Lower leg skin (tissue), 4 donors: ENCODE results near the gene PCLAF. TPM values are rescaled to one million over a fixed set of nuclear protein-coding genes. Genes with fewer than 3 reads are reported as not detected.

ENCODE experiments used
- DNase-seq, 2 donors: peaks; one replicate each; pipeline ENCODE4 v3.0.0-alpha.2; 2019; ENCODE audit warnings: low spot score in 2 of 2
- H3K4me3 ChIP-seq: fragments of 200-600 bp; sonication (generic); 2 replicates; pipeline ENCODE4 v1.5.1; 2017; ENCODE audit warnings: mild to moderate bottlenecking, low read depth; ENCODE audit not compliant: poor library complexity, severe bottlenecking
- CTCF ChIP-seq, 3 donors: fragments of 450-650 bp; IDR thresholded peaks; one replicate each; pipeline ENCODE4 v1.5.1; 2016; ENCODE audit warnings: antibody characterized with exemption in 3 of 3, mild to moderate bottlenecking in 3 of 3, moderate library complexity in 2 of 3
- POLR2A ChIP-seq, 2 donors: fragments of 450-650 bp; IDR thresholded peaks; one replicate each; pipeline ENCODE4 v1.6.1; 2016 to 2017; ENCODE audit warnings: antibody characterized with exemption in 2 of 2, mild to moderate bottlenecking in 1 of 2, moderate library complexity in 1 of 2
- WGBS, 2 donors: methylation state at CpG; one replicate each; pipeline ENCODE4 v1.1.5; 2018; 5-methylcytosine and 5-hydroxymethylcytosine counted together
- intact Hi-C: fragments of 100-400 bp; cut with DNase I; formaldehyde crosslinking; loops from one replicate; pipeline ENCODE4 v1.15.0; 2023; ENCODE audit warnings: low total_unique reads
- total RNA-seq, 4 donors: library from RNA; depleted of rRNA; stranded (reverse); fragments of >200 nt; gene quantifications; one replicate each; pipeline ENCODE4 v1.1.0, GENCODE V29; 2016

Gene PCLAF
- 1 to 10 TPM in 3 of 4 donors, not detected in 1; 1.2 to 2.2 (median 1.6) TPM for total RNA-seq

DNA sequence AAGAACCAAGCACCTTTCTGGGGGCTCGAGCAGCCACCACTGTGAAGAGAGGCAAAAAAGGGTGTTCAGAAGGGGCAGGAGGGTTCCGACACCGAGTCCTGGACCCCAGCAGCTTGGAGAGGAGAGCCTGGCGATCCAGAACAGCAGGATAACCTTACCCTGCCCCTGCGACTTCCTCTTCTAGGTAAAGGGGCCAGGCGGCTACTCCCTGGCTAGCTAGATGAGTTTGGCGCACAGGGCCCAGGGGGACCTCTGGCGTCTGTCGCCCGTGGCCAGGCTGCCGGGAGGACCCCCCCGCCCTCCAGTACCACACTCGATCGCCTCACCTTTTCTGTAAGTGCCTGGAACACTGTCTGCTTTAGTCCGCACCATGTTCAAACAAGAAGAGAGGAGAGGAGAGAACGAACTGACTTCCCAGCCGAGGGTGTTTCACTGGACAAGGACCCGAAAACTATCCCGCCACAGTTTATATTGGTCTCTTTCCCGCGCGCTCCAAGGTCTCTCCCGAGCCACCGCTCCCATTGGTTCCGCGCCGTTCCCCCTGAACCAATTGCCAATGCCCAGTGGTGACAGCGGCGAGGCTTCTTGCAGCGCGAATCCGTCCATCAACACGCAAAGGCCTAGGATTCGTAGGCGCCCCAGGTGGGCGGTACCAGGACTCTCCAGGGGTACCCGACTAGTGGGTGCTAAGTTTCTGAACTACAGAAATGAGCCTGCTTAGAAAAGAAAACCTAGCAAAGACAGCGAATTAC, at the start of gene PCLAF:
TSS of gene PCLAF (minus strand) at position 442 of the 752 bp plus-strand sequence. CDS start at position 372, 70 bp downstream.
- peak within 1 kb of the TSS; percentile 23 for H3K4me3 ChIP-seq
- 0 to 1% methylated on average over 37 to 38 of the region's 38 CpGs for WGBS, 2 donors
- TF ChIP-seq CTCF (IDR thresholded peaks at IDR 0.05), result no peak
- TF ChIP-seq POLR2A (IDR thresholded peaks at IDR 0.05), result no peak
- intact Hi-C loops, result no loop called here
- peak; percentile 94 to 99 for DNase-seq

DNA sequence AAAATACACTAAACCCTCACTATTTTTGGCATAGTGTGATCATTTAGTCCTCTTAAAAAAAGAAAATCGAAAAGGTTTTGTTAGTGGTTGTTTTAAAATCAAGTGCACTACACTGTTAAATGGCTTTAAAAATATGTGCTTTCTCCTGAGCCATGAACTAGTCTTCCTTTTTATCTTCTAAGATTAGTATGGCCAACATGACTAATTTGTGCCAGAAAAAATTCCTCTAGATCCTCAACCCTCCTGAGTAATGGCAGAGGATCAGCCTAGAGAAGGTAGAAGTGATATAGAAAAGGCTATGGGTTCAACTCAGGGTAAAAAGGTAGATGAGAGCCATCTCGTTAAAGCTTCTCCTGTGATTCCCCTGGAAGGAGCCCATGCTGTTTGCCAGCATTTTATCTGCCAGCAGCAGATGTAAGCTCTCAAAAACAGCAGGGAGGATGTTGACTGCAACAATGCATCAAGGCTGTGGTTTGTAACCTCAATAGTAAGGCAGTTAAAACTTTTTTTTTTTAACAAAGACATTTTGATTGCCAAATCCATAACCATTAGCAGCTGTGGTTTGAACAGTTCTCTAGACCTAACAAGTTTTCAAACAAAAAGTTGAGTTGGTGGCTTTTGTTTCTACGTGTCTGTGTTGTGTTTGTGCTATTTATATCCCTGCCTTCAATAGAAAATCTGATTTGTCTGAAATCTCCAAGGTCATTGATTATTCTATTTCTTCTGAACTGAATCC, 48.9 kb upstream of the PCLAF start:
- intact Hi-C loops, result no loop called here
- DNase-seq, result peak in 1 of 2 donors; percentile 32
- WGBS, 2 donors, result 17 to 19% methylated on average over 3 of the region's 3 CpGs
- TF ChIP-seq CTCF (IDR thresholded peaks at IDR 0.05) (no peak), POLR2A (IDR thresholded peaks at IDR 0.05) (no peak)
- H3K4me3 ChIP-seq, result no peak overlapping the region

GRCh38 chr15:64429448-64429847, 48.2 kb upstream of the PCLAF start:
- intact Hi-C loops, result no loop called here

GRCh38 chr15:64426845-64427465, 45.7 kb upstream of the PCLAF start:
- H3K4me3 ChIP-seq, result no peak overlapping the region
- no peak for DNase-seq
- intact Hi-C loops, result no loop called here
- 75 to 78% methylated on average over 7 of the region's 7 CpGs for WGBS, 2 donors
- no peak for TF ChIP-seq CTCF (IDR thresholded peaks at IDR 0.05)

More at GRCh38 chr15:64429448-64429847, 48.2 kb upstream of the PCLAF start:
- no peak for DNase-seq
- H3K4me3 ChIP-seq, result no peak overlapping the region
- TF ChIP-seq CTCF (IDR thresholded peaks at IDR 0.05) (no peak), POLR2A (IDR thresholded peaks at IDR 0.05) (no peak)

DNA sequence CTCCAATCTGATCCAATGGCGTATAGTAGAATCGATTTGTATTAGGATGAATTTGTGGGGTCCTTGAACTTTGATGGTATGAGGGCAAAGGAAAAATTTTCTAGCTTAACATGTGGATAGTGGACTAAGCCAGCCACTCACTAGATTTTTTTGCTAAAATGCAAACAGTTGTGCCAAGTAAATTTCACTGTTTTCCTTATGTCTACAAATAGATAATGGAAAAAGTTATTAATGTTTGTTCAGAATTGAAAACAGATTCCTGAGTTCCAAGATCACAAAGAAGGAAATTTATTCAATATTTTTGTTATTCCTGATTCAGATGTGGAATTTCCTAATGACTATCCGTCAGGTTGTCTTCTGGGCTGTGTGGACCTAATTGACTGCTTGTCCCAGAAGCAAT, 44.0 kb upstream of the PCLAF start:
- intact Hi-C loops, result no loop called here
- TF ChIP-seq POLR2A (IDR thresholded peaks at IDR 0.05) (no peak), CTCF (IDR thresholded peaks at IDR 0.05) (no peak)
- WGBS, 2 donors, result 68 to 78% methylated on average over 3 of the region's 3 CpGs
- DNase-seq, result no peak
- H3K4me3 ChIP-seq, result no peak overlapping the region
